ENCODE measurements around the gene MYH7B.

DNA sequence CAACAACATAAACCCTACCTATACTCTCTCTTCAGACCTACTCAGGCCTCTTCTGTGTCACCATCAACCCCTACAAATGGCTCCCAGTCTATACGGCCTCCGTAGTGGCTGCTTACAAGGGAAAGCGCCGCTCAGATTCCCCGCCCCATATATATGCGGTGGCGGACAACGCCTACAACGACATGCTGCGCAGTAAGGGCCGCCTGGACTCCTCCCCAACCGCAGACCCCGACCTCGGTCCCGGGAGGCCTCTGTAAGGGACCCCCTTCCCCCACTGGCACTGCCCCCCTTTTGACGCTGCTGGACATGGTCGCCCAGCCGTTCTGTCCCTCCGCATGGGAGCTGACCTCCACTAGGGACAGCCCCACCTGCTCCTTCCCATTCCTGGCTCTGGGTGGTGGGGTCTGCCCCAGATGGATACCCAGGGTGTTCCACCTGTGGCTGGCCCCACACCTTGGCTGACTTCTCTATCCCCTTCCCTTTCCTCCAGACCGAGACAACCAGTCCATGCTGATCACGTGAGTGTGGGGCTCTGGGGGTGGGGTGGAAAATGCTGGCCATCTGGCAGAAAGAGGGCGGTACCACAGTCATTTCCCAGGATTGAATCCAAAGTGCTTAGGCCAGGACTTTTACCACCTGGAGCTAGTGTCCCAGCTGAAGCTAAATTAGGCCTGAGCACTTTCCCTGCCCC lies 25.0 kb downstream of the MYH7B start:
- TF ChIP-seq, protein P1, sequence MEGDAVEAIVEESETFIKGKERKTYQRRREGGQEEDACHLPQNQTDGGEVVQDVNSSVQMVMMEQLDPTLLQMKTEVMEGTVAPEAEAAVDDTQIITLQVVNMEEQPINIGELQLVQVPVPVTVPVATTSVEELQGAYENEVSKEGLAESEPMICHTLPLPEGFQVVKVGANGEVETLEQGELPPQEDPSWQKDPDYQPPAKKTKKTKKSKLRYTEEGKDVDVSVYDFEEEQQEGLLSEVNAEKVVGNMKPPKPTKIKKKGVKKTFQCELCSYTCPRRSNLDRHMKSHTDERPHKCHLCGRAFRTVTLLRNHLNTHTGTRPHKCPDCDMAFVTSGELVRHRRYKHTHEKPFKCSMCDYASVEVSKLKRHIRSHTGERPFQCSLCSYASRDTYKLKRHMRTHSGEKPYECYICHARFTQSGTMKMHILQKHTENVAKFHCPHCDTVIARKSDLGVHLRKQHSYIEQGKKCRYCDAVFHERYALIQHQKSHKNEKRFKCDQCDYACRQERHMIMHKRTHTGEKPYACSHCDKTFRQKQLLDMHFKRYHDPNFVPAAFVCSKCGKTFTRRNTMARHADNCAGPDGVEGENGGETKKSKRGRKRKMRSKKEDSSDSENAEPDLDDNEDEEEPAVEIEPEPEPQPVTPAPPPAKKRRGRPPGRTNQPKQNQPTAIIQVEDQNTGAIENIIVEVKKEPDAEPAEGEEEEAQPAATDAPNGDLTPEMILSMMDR (IDR thresholded peaks at IDR 0.05) = no peak
- TF ChIP-seq POLR2A (IDR thresholded peaks at IDR 0.05) = no peak
